Immature natural killer cell (primary cell): ENCODE measurements around the gene CYP20A1. TPM values are rescaled to one million over a fixed set of nuclear protein-coding genes. Genes with fewer than 3 reads are reported as not detected.
"Not testable (repeated sequence)": the region's sequence is repeated elsewhere in the genome, so short reads cannot be mapped to it uniquely, and the experiment has no call there.

Experiments
- DNase-seq, 3 donors: peaks; one replicate each; pipeline ENCODE4 v3.0.0; 2022; ENCODE audit warnings: mixed read lengths in 1 of 3
- H3K27ac Mint-ChIP-seq, 6 donors: one replicate each; pipeline ENCODE4 v1.8.0; 2020; ENCODE audit warnings: mixed read lengths in 6 of 6, mild to moderate bottlenecking in 5 of 6, inconsistent platforms in 4 of 6, moderate library complexity in 3 of 6
- H3K27me3 Mint-ChIP-seq, 3 donors: one replicate each; pipeline ENCODE4 v1.8.0; 2020 to 2021; ENCODE audit warnings: low read depth in 3 of 3, mild to moderate bottlenecking in 3 of 3, mixed read lengths in 3 of 3, moderate library complexity in 3 of 3, inconsistent platforms in 1 of 3
- H3K36me3 Mint-ChIP-seq, 3 donors: one replicate each; pipeline ENCODE4 v1.8.0; 2020; ENCODE audit warnings: mixed read lengths in 3 of 3, inconsistent platforms in 2 of 3, mild to moderate bottlenecking in 2 of 3
- H3K4me1 Mint-ChIP-seq, 2 donors: one replicate each; pipeline ENCODE4 v1.8.0; 2020; ENCODE audit warnings: inconsistent platforms in 2 of 2, mild to moderate bottlenecking in 2 of 2, mixed read lengths in 2 of 2, moderate library complexity in 1 of 2
- H3K4me3 Mint-ChIP-seq, 5 donors: one replicate each; pipeline ENCODE4 v1.8.0; 2020; ENCODE audit warnings: mild to moderate bottlenecking in 5 of 5, mixed read lengths in 5 of 5, inconsistent platforms in 3 of 5, moderate library complexity in 3 of 5
- H3K9me3 Mint-ChIP-seq, 6 donors: one replicate each; pipeline ENCODE4 v1.8.0; 2020; ENCODE audit warnings: mild to moderate bottlenecking in 6 of 6, mixed read lengths in 6 of 6, inconsistent platforms in 4 of 6, moderate library complexity in 3 of 6
- polyA plus RNA-seq, 3 donors: library from polyadenylated mRNA; unstranded; fragments of 300-500 nt; fragmentation: Illumina TruSeq; gene quantifications; one replicate each; pipeline ENCODE4 v1.2.3, GENCODE V29; 2021

CYP20A1 gene
- polyA plus RNA-seq, 3 donors from 2014 or later = 20.1 to 25.6 (median 24.7) TPM

DNA sequence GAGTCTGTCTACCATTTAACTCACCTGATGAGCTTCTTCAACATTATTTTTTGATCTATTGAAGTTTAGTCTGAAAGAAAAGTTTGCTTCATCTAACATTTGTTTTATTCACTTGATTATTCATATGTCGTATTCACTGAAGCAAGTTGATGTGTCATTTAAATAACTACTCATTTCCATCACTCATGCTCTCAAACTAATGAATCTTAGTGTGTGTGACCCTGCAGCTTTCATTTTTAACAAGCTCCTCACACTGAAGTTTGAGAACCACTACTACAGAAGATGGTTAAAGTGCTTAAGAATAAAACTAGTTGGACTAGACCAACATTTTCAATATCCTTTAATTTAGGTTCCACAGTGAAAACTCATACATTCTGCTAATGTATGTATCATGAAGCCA lies 87.5 kb downstream of the CYP20A1 start:
- H3K27me3 Mint-ChIP-seq = peaks cover 2 to 7% (median 4%) of the 10 kb centered on the region in 3 donors
- no peaks in the 10 kb centered on the region for H3K9me3 Mint-ChIP-seq
- peaks cover 17 to 27% of the 10 kb centered on the region in 2 donors for H3K4me1 Mint-ChIP-seq
- peak overlapping the region in 2 of 6 donors; percentile 38 to 39 for H3K27ac Mint-ChIP-seq
- DNase-seq = no peak
- H3K4me3 Mint-ChIP-seq = peak overlapping the region in 4 of 5 donors; percentile 17 to 45 (median 32)
- no peaks in the 10 kb centered on the region for H3K36me3 Mint-ChIP-seq

DNA sequence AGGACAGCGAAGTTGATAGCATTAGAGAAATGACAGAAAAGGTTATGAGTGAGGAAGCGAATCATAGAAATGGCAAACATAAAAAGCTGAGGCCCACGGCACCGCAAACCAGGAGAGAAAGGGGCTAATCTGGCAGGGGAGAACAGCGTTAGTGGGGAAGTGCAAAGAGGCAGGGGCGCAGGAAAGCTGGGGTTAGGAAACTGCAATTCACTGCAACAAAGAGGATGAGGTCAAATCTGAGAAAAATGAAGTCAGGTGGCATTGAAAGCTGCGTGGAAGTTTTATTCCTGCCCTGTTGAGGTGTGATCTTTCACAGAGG lies 88.7 kb downstream of the CYP20A1 start:
- no peak for DNase-seq
- no peaks in the 10 kb centered on the region for H3K9me3 Mint-ChIP-seq
- H3K27me3 Mint-ChIP-seq = peaks cover 2 to 7% (median 4%) of the 10 kb centered on the region in 3 donors
- no peaks in the 10 kb centered on the region for H3K36me3 Mint-ChIP-seq
- peak overlapping the region; percentile 86 to 93 (median 89) for H3K4me3 Mint-ChIP-seq
- H3K4me1 Mint-ChIP-seq = peaks cover 17 to 27% of the 10 kb centered on the region in 2 donors
- H3K27ac Mint-ChIP-seq = peak overlapping the region; percentile 75 to 93 (median 85)

DNA sequence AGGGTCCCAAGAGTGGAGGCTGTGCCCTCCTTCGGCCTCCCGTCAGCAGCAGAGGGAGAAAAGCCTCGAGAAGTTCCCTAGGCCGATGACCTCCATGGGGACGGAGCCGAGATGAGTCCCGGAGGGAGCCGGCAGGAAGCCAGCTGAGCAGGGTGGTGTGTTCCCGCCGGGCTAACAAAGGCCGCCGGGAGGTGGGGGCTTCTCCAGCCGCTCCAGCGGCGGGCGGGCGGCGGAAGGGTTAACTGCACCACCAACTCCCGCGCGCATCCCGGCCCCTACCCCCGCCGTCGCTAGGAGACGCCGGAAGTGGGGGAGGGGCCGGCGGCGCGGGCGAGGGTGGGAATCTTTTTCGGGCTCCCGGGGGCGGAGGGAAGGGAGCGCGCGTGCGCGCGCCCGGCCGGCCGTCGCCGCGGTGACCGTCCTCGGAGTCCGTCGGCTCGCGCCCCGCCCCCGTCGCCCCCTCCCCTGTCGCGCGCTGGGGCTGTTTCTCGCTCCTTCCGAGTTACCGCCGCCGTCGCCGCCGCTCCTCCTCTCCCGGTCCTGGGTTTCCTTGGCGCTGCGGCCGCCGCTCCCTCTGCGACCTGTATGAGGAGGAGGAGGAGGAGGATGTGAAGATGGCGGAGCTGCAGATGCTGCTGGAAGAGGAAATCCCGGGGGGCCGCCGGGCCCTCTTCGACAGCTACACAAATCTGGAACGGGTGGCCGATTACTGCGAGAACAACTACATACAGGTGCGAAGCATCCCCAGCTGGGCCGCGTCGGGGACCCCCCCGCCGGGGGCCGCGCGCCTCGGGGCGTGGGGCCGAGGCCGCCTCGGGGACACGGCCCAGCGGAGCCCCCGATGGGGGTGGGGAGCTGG lies 89.3 kb downstream of the CYP20A1 start, which contains the start of gene ABI2:
Gene ABI2, plus strand, starts transcription at position 494 of the 859 bp plus-strand sequence. Its CDS starts 121 bp downstream, at position 615.
- peak; percentile 57 to 65 (median 65) for DNase-seq
- Mint-ChIP-seq H3K27ac (peak within 1 kb of the TSS; percentile 75 to 93 (median 85)), H3K27me3 (peaks cover 2 to 7% (median 4%) of the 10 kb centered on the region in 3 donors), H3K9me3 (no peaks in the 10 kb centered on the region), H3K4me1 (peaks cover 17 to 27% of the 10 kb centered on the region in 2 donors), H3K36me3 (no peaks in the 10 kb centered on the region), H3K4me3 (peak within 1 kb of the TSS; percentile 90 to 94 (median 93))

DNA sequence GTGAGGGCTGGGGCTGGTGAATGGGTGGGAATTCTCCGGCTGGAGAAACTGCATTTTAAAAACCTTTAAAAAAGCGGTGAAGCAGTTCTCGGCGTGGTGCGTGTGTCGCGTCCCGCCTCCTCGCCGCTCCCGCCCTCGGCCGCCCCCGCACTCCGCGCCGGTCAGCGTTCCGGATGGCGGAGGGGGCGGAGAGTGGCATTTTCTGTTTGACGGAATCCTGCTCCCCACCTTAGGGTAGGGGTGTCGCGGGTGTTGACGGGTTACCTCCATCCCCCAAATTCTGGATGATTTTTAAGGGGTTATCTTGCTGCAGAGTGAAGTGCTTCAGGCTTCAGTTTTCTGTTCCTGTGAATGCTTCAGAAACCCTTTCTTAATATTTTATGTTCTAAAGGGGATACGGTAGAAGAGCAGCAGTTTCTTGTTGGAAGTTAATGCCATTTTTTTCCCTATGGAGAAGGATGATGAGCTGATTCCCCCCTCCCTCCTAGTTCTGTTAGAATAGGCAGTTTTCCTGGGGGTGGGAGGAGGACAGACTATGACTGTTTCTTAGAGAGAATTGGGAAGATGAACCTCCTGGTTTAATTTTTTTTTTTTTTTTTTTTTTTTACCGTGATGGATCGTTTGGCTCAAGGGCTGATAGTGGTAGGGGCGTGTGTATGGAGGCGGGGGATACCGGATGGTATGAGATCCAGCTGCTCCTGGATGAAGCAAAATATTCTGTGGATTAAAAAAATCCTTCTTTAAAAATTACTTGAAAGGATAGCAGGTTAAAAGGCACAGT lies 90.1 kb downstream of the CYP20A1 start:
- DNase-seq = peak; percentile 38 to 40 (median 38)
- H3K4me3 Mint-ChIP-seq = peak overlapping the region; percentile 90 to 93 (median 90)
- H3K9me3 Mint-ChIP-seq = no peaks in the 10 kb centered on the region

DNA sequence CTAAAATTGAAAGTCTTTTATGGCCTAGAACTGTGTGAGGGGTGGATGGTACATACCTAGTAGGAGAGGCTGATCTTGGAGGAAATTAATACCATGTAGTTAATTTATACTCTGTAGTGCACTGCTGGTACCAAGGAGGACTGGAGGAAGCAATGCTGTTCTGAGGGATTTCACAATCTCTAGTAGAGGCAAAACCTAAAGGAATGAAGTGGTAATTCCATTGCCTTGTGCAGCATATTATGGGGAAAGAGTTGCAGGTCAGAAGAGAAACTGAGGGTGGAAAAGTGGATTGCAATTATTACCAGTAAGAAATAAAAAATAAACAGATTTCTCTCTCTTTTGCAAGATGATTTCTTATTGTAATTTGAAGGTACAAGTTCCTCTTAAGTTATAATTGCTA lies 91.6 kb downstream of the CYP20A1 start:
- Mint-ChIP-seq H3K36me3 (no peaks in the 10 kb centered on the region), H3K27ac (peak overlapping the region in 3 of 6 donors; percentile 8 to 18 (median 12)), H3K27me3 (peaks cover 2 to 7% (median 4%) of the 10 kb centered on the region in 3 donors), H3K4me1 (peaks cover 17 to 27% of the 10 kb centered on the region in 2 donors), H3K9me3 (no peaks in the 10 kb centered on the region), H3K4me3 (peak overlapping the region; percentile 1 to 93 (median 90))
- no peak for DNase-seq

More for the DNA sequence above, 90.1 kb downstream of the CYP20A1 start:
- H3K27me3 Mint-ChIP-seq = peaks cover 2 to 7% (median 4%) of the 10 kb centered on the region in 3 donors
- H3K36me3 Mint-ChIP-seq = no peaks in the 10 kb centered on the region
- H3K4me1 Mint-ChIP-seq = peaks cover 17 to 27% of the 10 kb centered on the region in 2 donors
- peak overlapping the region in 5 of 6 donors; percentile 39 to 73 (median 66) for H3K27ac Mint-ChIP-seq

DNA sequence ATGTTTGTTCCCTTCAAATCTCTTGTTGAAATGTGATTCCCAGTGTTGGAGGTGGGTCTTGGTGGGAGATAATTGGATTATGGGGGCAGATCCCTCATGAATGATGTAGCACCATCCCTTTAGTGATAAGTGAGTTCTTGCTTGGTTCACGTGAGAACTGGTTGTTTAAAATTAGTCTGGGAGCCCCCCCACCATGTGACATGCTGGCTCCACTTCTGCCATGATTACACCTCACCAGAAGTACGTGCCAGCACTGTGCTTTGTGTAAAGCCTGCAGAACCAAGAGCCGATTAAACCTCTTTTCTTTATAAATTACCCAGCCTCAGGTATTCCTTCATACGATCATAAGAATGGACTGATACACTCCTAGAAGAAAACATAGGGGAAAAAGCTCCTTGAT lies 99.5 kb downstream of the CYP20A1 start:
- no peak overlapping the region for H3K27ac Mint-ChIP-seq
- no peaks in the 10 kb centered on the region for H3K27me3 Mint-ChIP-seq
- no peak for DNase-seq
- no peak overlapping the region for H3K4me3 Mint-ChIP-seq
- H3K36me3 Mint-ChIP-seq = no peaks in the 10 kb centered on the region
- no peaks in the 10 kb centered on the region for H3K9me3 Mint-ChIP-seq
- H3K4me1 Mint-ChIP-seq = no peaks in the 10 kb centered on the region

DNA sequence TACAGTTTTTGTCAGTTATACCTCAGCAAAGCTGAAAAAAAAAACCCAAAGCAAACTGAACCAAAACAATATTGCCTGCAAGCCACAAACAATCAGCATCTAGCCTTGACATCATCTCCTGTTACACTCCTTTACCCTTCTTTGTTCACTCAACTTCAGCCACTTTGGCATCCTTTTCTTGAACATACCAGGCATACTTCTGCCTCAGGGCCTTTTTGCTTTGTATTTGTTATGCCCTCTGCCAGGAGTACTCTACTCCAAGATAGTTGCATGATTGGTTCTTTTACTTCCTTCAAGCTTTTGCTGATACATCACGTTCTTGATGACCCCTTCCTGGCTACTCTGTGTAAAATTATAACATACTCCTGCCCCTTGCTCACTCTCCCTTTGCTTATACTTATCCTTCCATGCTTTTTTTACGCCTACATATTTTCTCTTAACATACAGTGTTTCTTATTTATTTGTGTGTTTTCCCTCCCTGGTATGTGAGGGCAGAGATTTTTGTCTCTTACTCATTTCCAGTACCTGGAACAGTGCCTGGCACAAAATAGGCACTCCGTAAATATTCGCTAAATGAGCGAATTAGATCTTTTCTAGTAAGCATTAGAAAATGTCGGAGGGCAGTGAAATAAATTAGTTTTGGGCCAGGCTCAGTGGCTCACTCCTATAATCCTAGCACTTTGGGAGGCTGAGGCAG lies 102.1 kb downstream of the CYP20A1 start:
- no peaks in the 10 kb centered on the region for H3K9me3 Mint-ChIP-seq
- no peak for DNase-seq
- H3K4me3 Mint-ChIP-seq = no peak overlapping the region
- no peaks in the 10 kb centered on the region for H3K27me3 Mint-ChIP-seq
- no peaks in the 10 kb centered on the region for H3K4me1 Mint-ChIP-seq
- H3K36me3 Mint-ChIP-seq = peaks cover 0 to 4% (median 3%) of the 10 kb centered on the region in 3 donors
- peak overlapping the region in 1 of 6 donors; percentile 3 for H3K27ac Mint-ChIP-seq

DNA sequence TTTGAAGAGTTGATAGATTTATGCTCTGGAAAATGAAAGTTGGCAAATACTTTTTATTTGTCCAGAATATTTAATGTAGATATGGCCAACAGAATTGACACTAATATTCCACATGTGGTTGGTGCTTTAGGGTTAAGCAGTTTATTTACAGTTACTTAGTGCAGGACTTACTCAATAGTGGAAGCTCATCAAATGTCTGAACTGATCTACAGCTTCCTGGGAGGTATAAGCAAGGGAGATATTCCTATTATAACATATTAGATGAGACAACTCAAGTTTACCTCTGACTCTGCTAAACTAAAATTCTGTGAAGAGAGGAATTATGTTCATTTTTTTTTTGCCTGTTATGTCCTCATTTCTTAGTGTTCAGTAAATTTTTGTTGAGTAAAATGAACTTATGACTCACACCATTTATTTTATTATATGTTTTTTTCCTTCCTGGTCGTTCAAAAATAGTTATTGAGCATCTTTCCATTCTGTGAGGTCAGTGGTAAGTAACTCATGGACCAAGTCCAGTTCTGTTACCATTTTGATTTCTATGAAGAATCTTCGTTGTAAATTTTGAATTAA lies 103.0 kb downstream of the CYP20A1 start:
- H3K27me3 Mint-ChIP-seq = no peaks in the 10 kb centered on the region
- peaks cover 0 to 8% of the 10 kb centered on the region in 2 donors for H3K4me1 Mint-ChIP-seq
- H3K36me3 Mint-ChIP-seq = peaks cover 0 to 8% (median 8%) of the 10 kb centered on the region in 3 donors
- no peak overlapping the region for H3K4me3 Mint-ChIP-seq
- no peak for DNase-seq
- no peak overlapping the region for H3K27ac Mint-ChIP-seq
- no peaks in the 10 kb centered on the region for H3K9me3 Mint-ChIP-seq

DNA sequence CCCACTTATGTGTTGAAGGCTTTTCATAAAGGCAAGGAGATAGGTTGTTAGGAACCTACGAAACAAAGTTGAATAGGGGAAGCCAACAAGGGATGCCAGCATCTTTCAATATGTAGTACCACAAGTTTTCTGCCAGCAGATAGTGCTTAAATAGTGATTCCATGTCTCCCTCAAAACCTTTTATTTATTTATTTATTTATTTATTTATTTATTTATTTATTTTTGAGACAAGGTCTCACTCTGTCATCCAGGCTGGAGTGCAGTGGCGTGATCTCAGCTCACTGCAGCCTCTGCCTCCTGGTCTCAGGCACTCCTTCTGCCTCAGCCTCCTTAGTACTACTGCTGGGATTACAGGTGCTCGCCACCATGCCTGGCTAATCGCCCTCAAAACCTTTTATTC lies 103.6 kb downstream of the CYP20A1 start:
- H3K27ac Mint-ChIP-seq, H3K4me3 Mint-ChIP-seq, H3K27me3 Mint-ChIP-seq, H3K9me3 Mint-ChIP-seq, DNase-seq, H3K36me3 Mint-ChIP-seq: not testable (repeated sequence)
- H3K4me1 Mint-ChIP-seq = peaks cover 0 to 11% of the 10 kb centered on the region in 2 donors

DNA sequence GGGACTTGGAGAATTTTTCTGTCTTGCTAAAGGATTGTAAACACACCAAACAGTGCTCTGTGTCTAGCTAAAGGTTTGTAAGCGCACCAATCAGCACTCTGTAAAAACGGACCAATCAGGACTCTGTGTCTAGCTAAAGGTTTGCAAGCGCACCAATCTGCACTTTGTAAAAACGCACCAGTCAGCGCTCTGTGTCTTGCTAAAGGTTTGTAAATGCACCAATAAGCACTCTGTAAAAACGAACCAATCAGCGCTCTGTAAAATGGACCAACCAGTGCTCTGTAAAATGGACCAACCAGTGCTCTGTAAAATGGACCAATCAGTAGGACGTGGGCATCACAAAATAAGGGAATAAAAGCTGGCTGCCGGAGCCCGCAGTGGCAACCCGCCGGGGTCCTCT lies 105.8 kb downstream of the CYP20A1 start:
- H3K36me3 Mint-ChIP-seq = peaks cover 0 to 8% (median 8%) of the 10 kb centered on the region in 3 donors

DNA sequence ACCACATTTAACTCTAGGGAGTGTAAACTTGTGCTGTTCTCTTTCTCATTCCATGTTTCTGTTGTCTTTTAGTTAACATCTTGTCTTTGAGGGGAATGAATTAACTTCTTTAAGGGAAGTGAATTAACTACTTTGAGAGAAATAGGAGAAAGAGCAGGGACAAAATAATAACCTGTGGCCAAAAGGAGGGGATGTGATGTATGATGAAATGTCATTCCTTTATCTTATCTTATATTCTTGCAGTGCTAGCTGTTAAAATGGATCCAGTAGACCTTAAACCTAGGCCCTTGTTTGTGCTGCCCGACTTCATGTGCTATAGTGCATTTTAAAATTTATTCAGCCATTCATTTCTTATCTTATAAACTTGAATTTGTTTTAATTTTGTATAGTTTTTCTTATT lies 107.8 kb downstream of the CYP20A1 start:
- Mint-ChIP-seq H3K27ac (no peak overlapping the region), H3K4me1 (peaks cover 0 to 15% of the 10 kb centered on the region in 2 donors), H3K36me3 (peaks cover 0 to 8% (median 8%) of the 10 kb centered on the region in 3 donors), H3K9me3 (no peaks in the 10 kb centered on the region), H3K4me3 (no peak overlapping the region), H3K27me3 (peaks cover 0 to 1% (median 0%) of the 10 kb centered on the region in 3 donors)
- DNase-seq = no peak

More for the DNA sequence above, 105.8 kb downstream of the CYP20A1 start:
- DNase-seq = no peak
- Mint-ChIP-seq H3K4me3 (no peak overlapping the region), H3K27ac (no peak overlapping the region), H3K27me3 (no peaks in the 10 kb centered on the region), H3K4me1 (peaks cover 0 to 15% of the 10 kb centered on the region in 2 donors), H3K9me3 (no peaks in the 10 kb centered on the region)

DNA sequence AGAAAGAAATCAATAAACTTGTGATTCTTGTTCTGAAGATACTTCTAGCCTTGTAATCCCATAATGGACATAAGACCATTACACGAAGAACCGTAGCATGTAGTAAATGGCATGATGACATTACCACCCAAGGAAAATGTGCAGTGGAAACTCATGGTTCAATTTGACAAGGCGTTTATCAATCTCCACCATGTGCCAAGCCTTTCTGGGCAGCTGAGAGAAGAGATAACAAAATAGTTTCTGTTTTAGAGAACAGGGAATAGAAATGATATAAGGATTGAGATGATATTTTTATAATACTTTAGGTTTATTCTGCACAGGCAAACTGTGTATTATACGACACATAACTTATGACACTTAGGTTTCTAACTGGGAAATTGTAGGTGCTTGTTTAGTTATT lies 108.6 kb downstream of the CYP20A1 start:
- Mint-ChIP-seq H3K4me3 (no peak overlapping the region), H3K9me3 (no peaks in the 10 kb centered on the region), H3K4me1 (peaks cover 0 to 15% of the 10 kb centered on the region in 2 donors), H3K27me3 (peaks cover 0 to 2% (median 1%) of the 10 kb centered on the region in 3 donors), H3K27ac (no peak overlapping the region), H3K36me3 (peaks cover 0 to 8% (median 8%) of the 10 kb centered on the region in 3 donors)
- DNase-seq = no peak
